GM12872 (cell line): ENCODE measurements around the gene CUL4A.

ENCODE experiments used
- CTCF ChIP-seq: IDR thresholded peaks from 3 replicates; pipeline ENCODE4 v1.5.1; 2011; ENCODE audit warnings: low read depth, mild to moderate bottlenecking, low read length, moderate library complexity; ENCODE audit not compliant: insufficient read depth

CUL4A gene

GRCh38 chr13:113293686-113294085 lies 84.3 kb downstream of the CUL4A start:
- no peak for TF ChIP-seq CTCF

- TF ChIP-seq CTCF: no peak
These were observed 86.4 kb downstream of the CUL4A start for GRCh38 chr13:113295776-113296175.

GRCh38 chr13:113296823-113297369 lies 87.5 kb downstream of the CUL4A start, which contains the start of gene LAMP1:
Gene LAMP1, plus strand, starts transcription at chr13:113297239. Its CDS starts 196 bp downstream, at chr13:113297435.
- no peak for TF ChIP-seq CTCF

DNA sequence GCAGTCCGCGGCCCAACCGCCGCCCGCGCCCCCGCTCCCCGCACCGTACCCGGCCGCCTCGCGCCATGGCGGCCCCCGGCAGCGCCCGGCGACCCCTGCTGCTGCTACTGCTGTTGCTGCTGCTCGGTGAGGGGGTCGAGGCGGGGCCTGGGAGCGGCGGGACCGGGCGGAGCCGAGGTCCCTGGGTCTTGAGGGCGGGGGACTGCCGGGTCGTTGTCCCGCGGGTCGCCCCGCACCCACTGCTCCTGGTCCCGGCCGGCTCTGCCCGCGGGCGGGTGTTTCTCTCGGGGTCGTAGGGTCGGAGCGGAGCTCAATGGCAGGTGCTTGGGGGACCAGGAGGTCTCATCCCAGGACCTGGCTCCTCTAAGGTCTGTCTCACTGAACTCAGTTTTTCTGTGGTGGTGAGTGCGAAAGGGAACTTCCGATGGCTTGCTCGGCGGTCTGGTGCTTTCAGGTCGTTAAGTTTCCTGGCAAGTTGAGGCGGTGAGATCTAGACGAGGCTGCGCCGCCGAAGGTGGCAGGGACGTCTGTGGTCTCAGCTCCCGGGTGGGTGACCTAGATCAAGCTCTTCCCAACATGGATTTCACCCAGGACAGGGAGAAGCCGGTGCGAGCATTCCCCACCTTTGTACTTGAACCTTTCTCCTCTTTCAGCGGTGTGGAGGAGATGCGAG lies 88.1 kb downstream of the CUL4A start:
- no peak for TF ChIP-seq CTCF

DNA sequence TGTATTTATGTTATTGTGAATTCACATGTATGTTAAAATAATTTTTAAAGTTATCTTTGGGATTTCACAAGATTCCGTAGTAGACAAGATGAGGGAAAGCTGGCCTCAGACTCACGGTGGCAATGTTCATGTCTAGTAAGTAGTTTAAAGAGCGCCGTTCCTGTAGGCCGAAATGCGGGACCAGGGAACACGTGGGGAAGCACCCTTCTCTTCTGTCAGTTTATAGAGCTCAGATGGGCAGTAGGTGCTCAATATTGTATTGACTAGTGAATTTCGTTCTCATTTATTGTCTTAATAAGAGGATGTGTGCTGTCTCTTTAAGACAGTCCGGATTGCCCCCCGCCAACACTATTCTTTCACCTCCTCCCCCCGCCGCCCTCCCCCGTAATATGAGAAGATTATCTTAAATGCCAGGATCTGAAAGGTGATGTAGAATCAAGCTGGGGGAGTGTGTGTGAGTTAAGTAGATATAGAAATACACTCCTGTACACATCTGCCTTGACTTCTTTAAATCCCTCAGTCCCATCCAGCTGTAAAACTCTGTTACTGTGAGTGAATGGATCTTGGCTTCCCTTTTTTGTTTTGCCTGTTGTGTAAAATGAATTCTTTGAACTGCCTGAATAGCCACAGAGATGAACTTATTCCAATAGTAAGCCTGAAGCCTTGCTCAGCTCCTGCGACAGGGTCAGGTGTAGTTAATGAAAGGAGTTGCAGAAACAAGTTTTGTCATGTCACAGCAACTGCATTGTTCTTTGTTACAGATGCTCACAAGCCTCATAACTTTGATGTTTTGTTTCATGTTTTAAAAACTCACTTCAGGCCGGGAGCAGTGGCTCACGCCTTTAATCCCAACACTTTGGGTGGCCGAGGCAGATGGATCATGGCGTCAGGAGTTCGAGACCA lies 88.9 kb downstream of the CUL4A start:
- TF ChIP-seq CTCF: no peak

DNA sequence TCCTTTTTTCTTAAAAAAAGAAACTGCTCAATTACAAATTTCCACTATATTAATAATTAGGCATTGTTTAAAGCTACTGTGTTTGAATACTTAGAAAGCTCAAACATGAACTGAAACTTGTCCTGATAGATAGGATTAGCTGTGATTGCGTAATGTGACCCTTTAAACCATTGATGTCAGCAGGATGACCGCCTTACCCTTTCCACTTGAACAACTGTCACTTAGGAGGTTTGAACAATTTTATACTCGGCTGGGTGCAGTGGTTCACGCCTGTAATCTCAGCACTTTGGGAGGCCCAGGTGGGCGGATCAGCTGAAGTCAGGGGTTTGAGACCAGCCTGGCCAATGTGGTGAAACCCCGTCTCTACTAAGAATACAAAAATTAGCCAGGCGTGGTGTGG lies 90.5 kb downstream of the CUL4A start:
- no peak for TF ChIP-seq CTCF

DNA sequence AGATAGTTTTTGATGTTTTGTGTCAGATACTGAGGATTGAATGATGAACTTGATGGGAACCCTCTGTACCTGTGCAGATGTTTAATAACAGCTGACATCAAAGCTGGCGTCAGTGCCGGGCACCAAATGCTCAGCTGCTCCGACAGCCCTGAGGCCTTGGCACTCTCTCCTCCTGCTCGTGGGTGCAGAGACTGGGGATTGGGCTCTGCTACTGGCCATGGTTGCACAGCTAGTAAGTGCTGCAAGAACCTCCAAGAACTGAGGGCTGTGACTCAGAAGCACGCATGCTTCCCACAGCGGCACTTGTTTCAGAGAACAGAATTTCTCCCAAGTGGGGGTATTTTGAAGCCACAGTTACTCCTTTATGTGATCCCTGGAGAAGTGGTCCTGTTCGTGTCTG lies 93.6 kb downstream of the CUL4A start:
- no peak for TF ChIP-seq CTCF
